Calu3 (cell line): ENCODE data around the gene GSX2. TPM values are rescaled to one million over a fixed set of nuclear protein-coding genes. Genes with fewer than 3 reads are reported as not detected.

ENCODE experiments used
- BruUV-seq: library from RNA; stranded (reverse); fragments of 400-500 nt; replicated peaks from 2 replicates; lab custom pipeline; 2021; lab: Mats Ljungman, UMichigan
- CTCF ChIA-PET: fragments of 300-600 bp; sonication (Branson Sonifier 250); formaldehyde crosslinking; loops from one replicate; lab custom pipeline; 2022; ENCODE audit warnings: antibody characterized with exemption; lab: Charles Lee
- DNase-seq: peaks from one replicate; pipeline ENCODE4 v3.0.0; 2022
- H3K27ac Mint-ChIP-seq: one replicate; pipeline ENCODE4 v1.8.0; 2022; ENCODE audit warnings: mixed read lengths; ENCODE audit not compliant: unreplicated experiment
- H3K27me3 Mint-ChIP-seq: one replicate; pipeline ENCODE4 v1.8.0; 2022; ENCODE audit warnings: mixed read lengths; ENCODE audit not compliant: unreplicated experiment
- H3K36me3 Mint-ChIP-seq: one replicate; pipeline ENCODE4 v1.8.0; 2022; ENCODE audit warnings: mild to moderate bottlenecking, moderate library complexity, mixed read lengths; ENCODE audit not compliant: insufficient read depth, unreplicated experiment
- H3K4me1 Mint-ChIP-seq: one replicate; pipeline ENCODE4 v1.8.0; 2022; ENCODE audit warnings: mild to moderate bottlenecking, low read depth, mixed read lengths; ENCODE audit not compliant: unreplicated experiment
- H3K4me3 Mint-ChIP-seq: one replicate; pipeline ENCODE4 v1.8.0; 2022; ENCODE audit warnings: mild to moderate bottlenecking, low read depth, moderate library complexity, mixed read lengths; ENCODE audit not compliant: unreplicated experiment
- H3K9me3 Mint-ChIP-seq: one replicate; pipeline ENCODE4 v1.8.0; 2022; ENCODE audit warnings: low read depth, mixed read lengths; ENCODE audit not compliant: unreplicated experiment
- intact Hi-C: fragments of 100-400 bp; cut with micrococcal nuclease; formaldehyde crosslinking; loops from one replicate; pipeline ENCODE4 v1.10.0; 2022; ENCODE audit not compliant: unreplicated experiment
- total RNA-seq: library from RNA; stranded (reverse); gene quantifications from 2 replicates; pipeline ENCODE4 v1.2.3, GENCODE V29; 2022
- TF ChIP-seq, protein P1 (sequence below): fragments of 200-600 bp; IDR thresholded peaks from one replicate; pipeline ENCODE4 v1.8.0; 2022; ENCODE audit warnings: antibody characterized with exemption; ENCODE audit not compliant: unreplicated experiment

GSX2 gene
- total RNA-seq, 1 experiment from 2014 or later: not detected

DNA sequence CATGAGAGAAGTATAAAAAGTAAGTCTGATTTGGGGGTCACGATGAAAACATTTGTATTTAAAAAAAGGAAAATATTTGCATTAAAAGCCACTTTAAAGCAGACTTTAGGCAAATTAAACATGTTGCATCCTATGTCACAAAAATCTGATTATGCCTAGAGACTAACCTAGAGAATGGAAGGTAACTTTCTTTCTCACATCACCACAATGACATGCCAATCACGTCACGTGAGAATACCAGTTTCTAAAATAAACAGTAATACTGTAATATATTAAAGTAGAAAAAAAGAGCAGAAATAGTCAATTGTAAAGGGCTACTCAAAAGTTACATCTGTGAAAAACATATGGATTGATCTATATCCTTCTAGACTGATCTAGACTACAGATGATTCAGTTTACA, 38.9 kb upstream of the GSX2 start:
- TF ChIP-seq, protein P1, sequence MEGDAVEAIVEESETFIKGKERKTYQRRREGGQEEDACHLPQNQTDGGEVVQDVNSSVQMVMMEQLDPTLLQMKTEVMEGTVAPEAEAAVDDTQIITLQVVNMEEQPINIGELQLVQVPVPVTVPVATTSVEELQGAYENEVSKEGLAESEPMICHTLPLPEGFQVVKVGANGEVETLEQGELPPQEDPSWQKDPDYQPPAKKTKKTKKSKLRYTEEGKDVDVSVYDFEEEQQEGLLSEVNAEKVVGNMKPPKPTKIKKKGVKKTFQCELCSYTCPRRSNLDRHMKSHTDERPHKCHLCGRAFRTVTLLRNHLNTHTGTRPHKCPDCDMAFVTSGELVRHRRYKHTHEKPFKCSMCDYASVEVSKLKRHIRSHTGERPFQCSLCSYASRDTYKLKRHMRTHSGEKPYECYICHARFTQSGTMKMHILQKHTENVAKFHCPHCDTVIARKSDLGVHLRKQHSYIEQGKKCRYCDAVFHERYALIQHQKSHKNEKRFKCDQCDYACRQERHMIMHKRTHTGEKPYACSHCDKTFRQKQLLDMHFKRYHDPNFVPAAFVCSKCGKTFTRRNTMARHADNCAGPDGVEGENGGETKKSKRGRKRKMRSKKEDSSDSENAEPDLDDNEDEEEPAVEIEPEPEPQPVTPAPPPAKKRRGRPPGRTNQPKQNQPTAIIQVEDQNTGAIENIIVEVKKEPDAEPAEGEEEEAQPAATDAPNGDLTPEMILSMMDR: no peak
- H3K27me3 Mint-ChIP-seq: no peaks in the 10 kb centered on the region
- CTCF ChIA-PET: no interaction called here
- DNase-seq: no peak
- peaks cover 24% of the 10 kb centered on the region for H3K36me3 Mint-ChIP-seq
- H3K27ac Mint-ChIP-seq: no peak overlapping the region
- no peak overlapping the region for H3K4me3 Mint-ChIP-seq
- intact Hi-C loops: loop anchor here (5.0 kb wide), 1 partner anchor 129 kb away; no protein-coding TSS in a partner anchor
- no peaks in the 10 kb centered on the region for H3K9me3 Mint-ChIP-seq
- H3K4me1 Mint-ChIP-seq: peaks cover 28% of the 10 kb centered on the region
- BruUV-seq: no TSS peak

DNA sequence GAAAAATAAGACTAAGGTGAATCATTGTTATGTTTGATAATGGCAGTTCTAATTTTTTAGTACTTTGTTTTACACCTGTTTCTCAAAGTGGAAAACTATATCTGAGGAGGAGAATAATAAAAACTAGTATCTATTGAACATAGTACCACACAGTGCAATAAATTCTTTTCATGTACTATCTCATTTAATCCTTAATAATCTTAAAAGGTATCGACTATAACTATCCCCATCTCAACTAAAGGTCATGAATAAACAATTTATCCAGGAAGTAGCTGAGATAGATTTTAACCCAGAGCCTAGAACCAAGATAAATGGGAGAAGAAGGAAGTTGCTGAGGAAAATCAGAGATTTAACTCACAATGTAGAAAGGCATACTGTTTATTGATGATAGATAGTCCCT, 38.1 kb upstream of the GSX2 start:
- CTCF ChIA-PET: no interaction called here

DNA sequence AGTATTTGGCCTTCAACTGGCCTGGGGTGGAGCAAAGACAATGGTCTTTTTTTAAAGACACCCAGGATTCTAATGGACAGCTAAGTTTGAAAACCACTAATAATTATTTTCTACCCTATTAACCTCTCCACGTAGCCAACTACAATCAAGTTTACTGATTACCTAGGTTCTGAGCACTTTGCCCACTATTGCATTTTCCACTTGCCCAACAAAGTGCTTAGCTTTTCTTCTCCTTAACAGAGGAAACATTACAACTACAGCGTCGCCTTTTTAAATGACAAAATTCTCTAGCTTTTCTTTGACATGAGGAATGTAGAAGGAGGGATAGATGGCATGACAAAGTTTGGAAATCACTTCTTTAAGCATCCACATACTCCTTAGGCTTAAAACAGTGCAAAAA, 37.6 kb upstream of the GSX2 start:
- peak overlapping the region; percentile 75 for H3K4me3 Mint-ChIP-seq
- TSS peak; percentile 28 for BruUV-seq
- intact Hi-C loops: loop anchor here (5.0 kb wide), 1 partner anchor 130 kb away; no protein-coding TSS in a partner anchor
- peaks cover 30% of the 10 kb centered on the region for H3K4me1 Mint-ChIP-seq
- no peak for DNase-seq
- H3K36me3 Mint-ChIP-seq: peaks cover 26% of the 10 kb centered on the region
- H3K27ac Mint-ChIP-seq: no peak overlapping the region
- no peaks in the 10 kb centered on the region for H3K27me3 Mint-ChIP-seq
- TF ChIP-seq, protein P1: no peak
- CTCF ChIA-PET: no interaction called here
- H3K9me3 Mint-ChIP-seq: no peaks in the 10 kb centered on the region

More for the DNA sequence above, 38.1 kb upstream of the GSX2 start:
- H3K4me1 Mint-ChIP-seq: peaks cover 30% of the 10 kb centered on the region
- BruUV-seq: no TSS peak
- peak overlapping the region; percentile 75 for H3K4me3 Mint-ChIP-seq
- TF ChIP-seq, protein P1: no peak
- H3K9me3 Mint-ChIP-seq: no peaks in the 10 kb centered on the region
- H3K27ac Mint-ChIP-seq: no peak overlapping the region
- H3K36me3 Mint-ChIP-seq: peaks cover 24% of the 10 kb centered on the region
- DNase-seq: no peak
- intact Hi-C loops: loop anchor here (5.0 kb wide), 1 partner anchor 130 kb away; no protein-coding TSS in a partner anchor
- H3K27me3 Mint-ChIP-seq: no peaks in the 10 kb centered on the region

DNA sequence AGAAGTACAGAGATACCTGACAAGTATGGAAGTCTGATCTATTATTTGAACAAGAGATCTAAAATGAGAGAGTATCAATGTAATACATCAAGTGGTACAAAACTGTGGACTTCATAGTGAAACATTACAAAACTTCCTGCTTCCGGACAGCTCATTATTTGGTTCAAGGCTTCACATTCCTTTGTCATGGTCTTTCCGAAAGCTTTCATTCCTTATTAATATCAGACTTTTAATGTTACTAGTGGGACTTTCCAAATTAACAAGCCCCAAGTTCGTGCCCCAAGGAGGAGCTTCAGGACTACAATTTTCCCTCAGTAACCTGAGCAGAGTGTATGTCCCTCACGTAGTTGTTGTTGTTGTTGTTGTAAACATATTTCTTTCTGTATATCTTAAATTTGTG, 36.7 kb upstream of the GSX2 start:
- H3K4me3 Mint-ChIP-seq: peak overlapping the region; percentile 75
- peak overlapping the region; percentile 73 for H3K27ac Mint-ChIP-seq
- H3K27me3 Mint-ChIP-seq: no peaks in the 10 kb centered on the region
- TF ChIP-seq, protein P1: no peak
- intact Hi-C loops: loop anchor here (5.0 kb wide), 1 partner anchor 131 kb away; no protein-coding TSS in a partner anchor
- no TSS peak for BruUV-seq
- peaks cover 29% of the 10 kb centered on the region for H3K36me3 Mint-ChIP-seq
- DNase-seq: no peak
- H3K9me3 Mint-ChIP-seq: no peaks in the 10 kb centered on the region
- CTCF ChIA-PET: no interaction called here
- peaks cover 31% of the 10 kb centered on the region for H3K4me1 Mint-ChIP-seq
